Lung (tissue), 12 donors: Measurements from ENCODE around the gene STXBP4. TPM values are rescaled to one million over a fixed set of nuclear protein-coding genes. Genes with fewer than 3 reads are reported as not detected.
A peak's percentile ranks its signal among the peaks of the same experiment; 100 is the strongest.

ENCODE experiments used
- ATAC-seq: fragments of 200-7000 bp; cut with Tn5 transposase; one replicate; pipeline ENCODE4 v1.9.1; 2020; ENCODE audit warnings: moderate number of reproducible peaks; ENCODE audit not compliant: insufficient read depth, low FRiP score
- DNase-seq, 3 donors: peaks; one replicate each; pipeline ENCODE4 v3.0.0-alpha.2; 2013 to 2017
- H3K27ac ChIP-seq, 2 donors: one replicate each; pipeline ENCODE4 v1.5.1; 2013; ENCODE audit warnings: mild to moderate bottlenecking in 2 of 2, moderate library complexity in 2 of 2, control low read depth in 1 of 2, inconsistent platforms in 1 of 2, low read depth in 1 of 2, low read length in 1 of 2
- H3K27me3 ChIP-seq, 3 donors: one replicate each; pipeline ENCODE4 v1.5.1; 2013; ENCODE audit warnings: low read length in 2 of 3; ENCODE audit not compliant: control insufficient read depth in 3 of 3, insufficient read depth in 3 of 3
- H3K36me3 ChIP-seq, 4 donors: one replicate each; pipeline ENCODE4 v1.5.1; 2013; ENCODE audit warnings: low read length in 4 of 4, mild to moderate bottlenecking in 1 of 4, moderate library complexity in 1 of 4; ENCODE audit not compliant: control insufficient read depth in 4 of 4, insufficient read depth in 4 of 4
- H3K4me1 ChIP-seq, 5 donors: one replicate each; pipeline ENCODE4 v1.5.1; 2013; ENCODE audit warnings: low read length in 5 of 5, mild to moderate bottlenecking in 2 of 5, moderate library complexity in 1 of 5; ENCODE audit not compliant: control insufficient read depth in 5 of 5, insufficient read depth in 5 of 5
- H3K4me3 ChIP-seq: one replicate; pipeline ENCODE4 v1.5.1; 2013; ENCODE audit warnings: mild to moderate bottlenecking, control low read depth, moderate library complexity
- H3K9ac ChIP-seq, 2 donors: one replicate each; pipeline ENCODE4 v1.5.1; 2013; ENCODE audit warnings: low read length in 2 of 2, control low read depth in 1 of 2; ENCODE audit not compliant: insufficient read depth in 1 of 2
- H3K9me3 ChIP-seq, 4 donors: one replicate each; pipeline ENCODE4 v1.5.1; 2013; ENCODE audit warnings: low read length in 3 of 4, mild to moderate bottlenecking in 1 of 4, moderate library complexity in 1 of 4; ENCODE audit not compliant: control insufficient read depth in 4 of 4, insufficient read depth in 3 of 4
- WGBS, 2 donors: extraction: QIAGEN DNeasy Blood & Tissue Kit; methylation state at CpG; one replicate each; pipeline ENCODE4 v1.1.7; 2013; 5-methylcytosine and 5-hydroxymethylcytosine counted together
- polyA plus RNA-seq, 2 donors: library from polyadenylated mRNA; stranded (reverse); fragments of 200-250 nt; gene quantifications; one replicate each; pipeline ENCODE4 v1.2.1, GENCODE V29; 2013
- total RNA-seq, 2 donors: library from RNA; depleted of rRNA in 1 of 2; stranded (reverse); fragments of >200 nt in 1 of 2; gene quantifications; one replicate each; pipeline ENCODE4 v1.2.1, GENCODE V29; 2014 to 2021
- TF ChIP-seq, protein P1 (sequence below): IDR thresholded peaks from 2 replicates; pipeline ENCODE4 v1.5.1; 2012; ENCODE audit warnings: mild to moderate bottlenecking; ENCODE audit errors: control extremely low read depth, extremely low read depth
- donor health status: control.
- donor health status: control.
- donor health status: Bipolar disorder and iron deficiency.
- donor health status: healthy.
- donor health status: DM: yes; HTN: yes; CAD: no.

STXBP4 gene
- total and polyA plus RNA-seq, 4 donors, result 1.4 to 44.1 (median 7.7) TPM

DNA sequence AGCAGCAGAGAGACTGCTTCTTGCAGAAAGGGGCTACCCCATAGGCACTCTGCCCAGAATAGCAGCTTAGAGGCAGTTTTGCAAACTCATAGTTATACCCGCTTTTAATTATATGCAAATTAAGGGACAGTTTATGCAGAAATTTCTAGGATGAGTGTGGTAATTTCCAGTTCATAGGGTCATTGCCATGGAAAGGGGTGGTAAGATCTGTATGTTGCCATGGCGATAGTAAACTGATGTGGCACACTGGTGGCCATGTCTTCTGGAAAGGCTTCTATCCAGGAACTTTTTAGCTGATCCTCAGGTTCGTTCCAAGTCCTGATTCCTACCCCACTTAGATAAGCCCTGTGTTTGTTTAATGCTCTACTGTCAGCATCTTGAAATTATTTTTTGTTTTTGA is 6.2 kb downstream of the STXBP4 start:
- TF ChIP-seq, protein P1, sequence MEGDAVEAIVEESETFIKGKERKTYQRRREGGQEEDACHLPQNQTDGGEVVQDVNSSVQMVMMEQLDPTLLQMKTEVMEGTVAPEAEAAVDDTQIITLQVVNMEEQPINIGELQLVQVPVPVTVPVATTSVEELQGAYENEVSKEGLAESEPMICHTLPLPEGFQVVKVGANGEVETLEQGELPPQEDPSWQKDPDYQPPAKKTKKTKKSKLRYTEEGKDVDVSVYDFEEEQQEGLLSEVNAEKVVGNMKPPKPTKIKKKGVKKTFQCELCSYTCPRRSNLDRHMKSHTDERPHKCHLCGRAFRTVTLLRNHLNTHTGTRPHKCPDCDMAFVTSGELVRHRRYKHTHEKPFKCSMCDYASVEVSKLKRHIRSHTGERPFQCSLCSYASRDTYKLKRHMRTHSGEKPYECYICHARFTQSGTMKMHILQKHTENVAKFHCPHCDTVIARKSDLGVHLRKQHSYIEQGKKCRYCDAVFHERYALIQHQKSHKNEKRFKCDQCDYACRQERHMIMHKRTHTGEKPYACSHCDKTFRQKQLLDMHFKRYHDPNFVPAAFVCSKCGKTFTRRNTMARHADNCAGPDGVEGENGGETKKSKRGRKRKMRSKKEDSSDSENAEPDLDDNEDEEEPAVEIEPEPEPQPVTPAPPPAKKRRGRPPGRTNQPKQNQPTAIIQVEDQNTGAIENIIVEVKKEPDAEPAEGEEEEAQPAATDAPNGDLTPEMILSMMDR, result no peak
- no peaks in the 10 kb centered on the region for H3K9me3 ChIP-seq
- H3K4me3 ChIP-seq, result no peak overlapping the region
- H3K27me3 ChIP-seq, result no peaks in the 10 kb centered on the region
- H3K27ac ChIP-seq, result no peak overlapping the region
- no peak for DNase-seq
- H3K36me3 ChIP-seq, result no peaks in the 10 kb centered on the region
- no peak overlapping the region for H3K9ac ChIP-seq
- 90 to 93% methylated on average over 3 of the region's 3 CpGs for WGBS, 2 donors
- H3K4me1 ChIP-seq, result peaks cover 2 to 11% (median 2%) of the 10 kb centered on the region in 5 donors
- ATAC-seq, result no peak

DNA sequence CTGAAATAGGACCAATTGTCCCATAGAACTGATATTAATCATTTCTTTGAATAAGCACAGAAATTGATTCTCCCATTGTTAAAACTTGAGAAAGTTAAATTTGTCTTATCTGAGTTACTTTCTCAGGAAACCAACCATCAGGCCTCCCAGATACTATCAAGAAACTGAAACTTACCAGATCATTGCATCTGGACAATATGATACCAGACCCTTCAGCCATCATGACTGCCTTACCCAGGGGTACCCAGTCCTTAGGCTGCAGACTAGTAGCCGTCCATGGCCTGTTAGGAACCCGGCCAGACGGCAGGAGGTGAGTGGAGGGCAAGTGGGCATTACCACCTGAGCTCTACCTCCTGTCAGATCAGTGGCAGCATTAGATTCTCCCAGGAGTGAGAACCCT is 7.8 kb downstream of the STXBP4 start:
- WGBS, 2 donors, result 93 to 98% methylated on average over 3 of the region's 3 CpGs
- no peak overlapping the region for H3K9ac ChIP-seq
- TF ChIP-seq, protein P1, result no peak

DNA sequence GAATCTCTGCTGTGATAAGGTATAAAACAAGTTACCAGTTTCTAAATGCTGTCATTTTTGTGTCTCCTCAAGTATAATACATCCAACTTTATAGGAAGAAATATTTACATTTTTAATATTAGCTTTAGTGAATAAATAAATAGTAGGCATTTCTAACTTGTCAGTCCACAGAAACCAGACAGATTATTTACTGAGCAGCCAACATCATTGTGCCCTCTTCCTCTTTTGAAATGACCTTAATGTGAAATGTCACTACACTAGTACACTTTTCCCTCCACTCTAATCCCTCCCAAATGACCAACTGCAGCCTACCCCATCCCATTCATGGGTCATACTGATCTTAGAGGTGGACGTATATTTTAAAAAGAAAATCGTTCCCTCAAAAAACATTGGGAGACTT is 9.2 kb downstream of the STXBP4 start:
- no peak for ATAC-seq
- 89 to 96% methylated on average over 2 of the region's 2 CpGs for WGBS, 2 donors
- peaks cover 0 to 7% (median 2%) of the 10 kb centered on the region in 5 donors for H3K4me1 ChIP-seq
- H3K9ac ChIP-seq, result no peak overlapping the region
- H3K27me3 ChIP-seq, result no peaks in the 10 kb centered on the region
- no peak overlapping the region for H3K4me3 ChIP-seq
- DNase-seq, result no peak
- no peak overlapping the region for H3K27ac ChIP-seq
- H3K9me3 ChIP-seq, result peaks cover 0 to 7% (median 2%) of the 10 kb centered on the region in 4 donors
- no peaks in the 10 kb centered on the region for H3K36me3 ChIP-seq
- TF ChIP-seq, protein P1, result no peak

More for the DNA sequence above, 7.8 kb downstream of the STXBP4 start:
- Histone ChIP-seq H3K27ac (no peak overlapping the region), H3K9me3 (peaks cover 0 to 7% (median 2%) of the 10 kb centered on the region in 4 donors), H3K4me3 (no peak overlapping the region), H3K27me3 (no peaks in the 10 kb centered on the region), H3K4me1 (peaks cover 0 to 7% (median 2%) of the 10 kb centered on the region in 5 donors), H3K36me3 (no peaks in the 10 kb centered on the region)
- no peak for ATAC-seq
- DNase-seq, result no peak

DNA sequence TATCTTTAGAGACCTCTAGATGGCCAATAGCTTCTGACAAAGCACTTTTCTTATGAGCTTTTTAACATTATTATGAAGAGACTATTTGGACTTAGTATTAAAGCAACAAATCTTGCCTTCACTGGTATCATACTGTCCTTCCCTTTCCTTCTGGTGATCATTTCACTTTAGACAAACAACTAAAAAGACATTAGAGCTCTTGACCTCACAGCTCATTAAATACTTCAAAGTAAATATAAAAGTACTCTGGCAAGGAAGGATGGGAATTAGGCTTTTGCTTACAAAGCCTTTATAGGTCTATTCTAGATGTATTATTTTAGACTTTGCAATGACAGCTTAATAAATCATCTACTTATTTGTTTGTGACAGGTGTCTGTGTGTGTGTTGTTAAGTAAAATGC is 11.1 kb downstream of the STXBP4 start:
- ATAC-seq (no peak), DNase-seq (peak in 2 of 3 donors; percentile 63 to 67)
- Histone ChIP-seq H3K4me1 (peaks cover 0 to 7% (median 2%) of the 10 kb centered on the region in 5 donors), H3K27me3 (no peaks in the 10 kb centered on the region), H3K9ac (no peak overlapping the region), H3K36me3 (no peaks in the 10 kb centered on the region), H3K4me3 (no peak overlapping the region), H3K9me3 (peaks cover 0 to 7% (median 2%) of the 10 kb centered on the region in 4 donors), H3K27ac (no peak overlapping the region)
- TF ChIP-seq, protein P1, result no peak
